Measurements from ENCODE around the gene ALDOA. TPM values are rescaled to one million over a fixed set of nuclear protein-coding genes. Genes with fewer than 3 reads are reported as not detected.
"Not testable (repeated sequence)": the region's sequence is repeated elsewhere in the genome, so short reads cannot be mapped to it uniquely, and the experiment has no call there.

The ALDOA gene
- total RNA-seq, 6 donors from 2014 or later, result 303 to 964 (median 731) TPM

- Histone ChIP-seq H3K9me3 (no peaks in the 10 kb centered on the region), H3K36me3 (no peaks in the 10 kb centered on the region), H3K27me3 (no peaks in the 10 kb centered on the region), H3K4me3 (no peak overlapping the region), H3K4me1 (no peaks in the 10 kb centered on the region), H3K27ac (no peak overlapping the region)
- 45 to 61% methylated on average over 5 of the region's 5 CpGs for WGBS, 2 donors
- no peak for ATAC-seq (ENCODE audit: low FRiP score in 2 of 2)
- DNase-seq, result no peak
- no peak for TF ChIP-seq POLR2AphosphoS5 (IDR thresholded peaks at IDR 0.05)
- no peak for TF ChIP-seq CTCF (IDR thresholded peaks at IDR 0.05)
- TF ChIP-seq POLR2A (IDR thresholded peaks at IDR 0.05), result no peak
- TF ChIP-seq EP300 (IDR thresholded peaks at IDR 0.05), result no peak
Observed at GRCh38 chr16:30040221-30040620, 25.3 kb upstream of the ALDOA start.

DNA sequence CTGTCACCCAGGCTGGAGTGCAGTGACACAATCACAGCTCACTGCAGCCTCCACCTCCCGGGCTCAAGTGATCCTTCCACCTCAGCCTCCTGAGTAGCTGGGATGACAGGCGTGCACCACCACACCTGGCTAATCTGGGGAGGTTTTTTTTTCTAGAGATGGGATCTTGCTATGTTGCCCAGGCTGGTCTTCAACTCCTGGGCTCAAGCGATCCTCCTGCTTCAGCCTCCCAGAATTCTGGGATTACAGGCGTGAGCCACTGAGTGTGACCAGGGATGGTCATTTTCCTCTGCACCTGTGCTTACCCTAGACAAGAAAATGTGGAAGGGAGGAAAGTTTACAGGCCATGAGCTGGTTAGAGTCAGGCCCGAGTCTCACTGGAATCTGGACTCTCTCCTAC is 24.9 kb upstream of the ALDOA start:
- WGBS, 2 donors, result 77 to 83% methylated on average over 5 of the region's 5 CpGs
- not testable (repeated sequence) for H3K27ac ChIP-seq; H3K4me3 ChIP-seq; H3K36me3 ChIP-seq; H3K4me1 ChIP-seq; DNase-seq; ATAC-seq (ENCODE audit: low FRiP score in 2 of 2); H3K27me3 ChIP-seq; H3K9me3 ChIP-seq

DNA sequence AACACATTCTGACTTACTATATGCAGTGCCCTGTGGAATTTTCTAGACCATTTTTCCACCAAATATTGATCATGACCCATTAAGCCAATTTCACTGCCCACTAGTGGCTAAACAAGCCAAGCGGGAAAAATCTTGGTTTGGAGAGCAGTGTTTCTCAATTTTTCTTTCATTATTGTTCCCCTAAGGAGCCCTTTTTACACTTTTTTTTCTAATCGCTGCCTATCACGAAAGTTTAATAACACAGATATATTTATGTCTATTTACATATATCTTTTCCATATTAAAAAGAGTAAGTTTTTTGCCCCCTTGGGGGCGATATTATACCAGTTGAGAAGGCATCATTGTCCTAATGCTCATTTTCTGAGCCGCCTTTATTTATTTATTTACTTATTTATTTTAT is 23.7 kb upstream of the ALDOA start:
- 21 to 25% methylated on average over 5 of the region's 5 CpGs for WGBS, 2 donors

DNA sequence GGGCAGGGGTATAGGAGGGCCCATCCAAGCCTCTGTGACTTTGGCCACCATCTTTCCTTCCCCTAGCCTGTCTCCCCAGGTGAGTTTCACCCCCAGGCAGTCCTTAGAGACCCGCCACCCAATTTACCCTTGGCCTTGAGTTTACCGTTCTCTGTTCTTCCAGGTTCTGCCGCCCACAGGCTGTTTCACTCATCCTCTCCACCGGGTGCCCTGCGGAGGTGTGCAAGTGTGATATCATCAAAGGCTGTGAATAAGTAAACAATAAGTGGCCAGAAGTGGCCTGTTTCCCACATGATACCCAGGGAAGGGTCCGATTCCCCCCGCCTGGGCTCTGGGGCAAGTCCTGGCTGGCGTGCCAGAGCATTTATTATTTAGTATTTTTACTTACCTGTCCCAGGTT is 19.4 kb upstream of the ALDOA start:
- no peak for TF ChIP-seq EP300 (IDR thresholded peaks at IDR 0.05)
- TF ChIP-seq POLR2AphosphoS5 (IDR thresholded peaks at IDR 0.05), result no peak
- no peak for TF ChIP-seq POLR2A (IDR thresholded peaks at IDR 0.05)
- TF ChIP-seq CTCF (IDR thresholded peaks at IDR 0.05), result no peak
- 60 to 65% methylated on average over 6 to 8 of the region's 8 CpGs for WGBS, 2 donors
- no peaks in the 10 kb centered on the region for H3K36me3 ChIP-seq
- no peaks in the 10 kb centered on the region for H3K9me3 ChIP-seq
- H3K27ac ChIP-seq, result no peak overlapping the region
- H3K27me3 ChIP-seq, result no peaks in the 10 kb centered on the region
- H3K4me3 ChIP-seq, result no peak overlapping the region
- no peaks in the 10 kb centered on the region for H3K4me1 ChIP-seq
- ATAC-seq (ENCODE audit: low FRiP score in 2 of 2) (no peak), DNase-seq (no peak)

More for the DNA sequence above, 23.7 kb upstream of the ALDOA start:
- H3K27ac ChIP-seq, result no peak overlapping the region
- no peaks in the 10 kb centered on the region for H3K4me1 ChIP-seq
- H3K27me3 ChIP-seq, result no peaks in the 10 kb centered on the region
- H3K4me3 ChIP-seq, result no peak overlapping the region
- no peak for ATAC-seq (ENCODE audit: low FRiP score in 2 of 2)
- TF ChIP-seq POLR2A (IDR thresholded peaks at IDR 0.05), result no peak
- TF ChIP-seq CTCF (IDR thresholded peaks at IDR 0.05), result peak in 3 of 6 experiments; percentile 24 to 36 (median 30)
- H3K36me3 ChIP-seq, result no peaks in the 10 kb centered on the region
- no peak for DNase-seq
- H3K9me3 ChIP-seq, result no peaks in the 10 kb centered on the region

DNA sequence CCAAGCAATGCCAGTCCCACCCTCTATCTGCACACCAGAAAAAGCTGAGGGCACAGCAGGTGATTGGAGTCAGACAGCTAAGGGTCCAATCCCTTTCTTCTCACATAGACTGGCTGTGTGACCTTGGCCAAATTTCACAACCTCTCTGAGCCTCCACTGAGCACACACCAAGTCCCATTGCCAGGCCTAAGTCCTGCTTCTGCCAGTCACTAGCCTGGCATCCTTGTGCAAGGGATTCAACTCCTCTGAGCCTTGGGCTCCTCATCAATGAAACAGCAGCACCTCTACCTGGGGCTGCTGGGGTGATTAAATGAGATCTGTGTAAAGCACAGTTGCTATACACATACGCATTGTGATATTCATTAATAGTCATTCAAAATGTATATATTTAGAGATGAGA is 19.0 kb upstream of the ALDOA start:
- no peaks in the 10 kb centered on the region for H3K36me3 ChIP-seq
- 95 to 100% methylated on average over 1 of the region's 1 CpG for WGBS, 2 donors
- no peaks in the 10 kb centered on the region for H3K9me3 ChIP-seq
- ATAC-seq (ENCODE audit: low FRiP score in 2 of 2) (no peak), DNase-seq (no peak)
- H3K4me1 ChIP-seq, result no peaks in the 10 kb centered on the region
- no peaks in the 10 kb centered on the region for H3K27me3 ChIP-seq
- H3K4me3 ChIP-seq, result no peak overlapping the region
- TF ChIP-seq CTCF (IDR thresholded peaks at IDR 0.05) (no peak), EP300 (IDR thresholded peaks at IDR 0.05) (no peak), POLR2AphosphoS5 (IDR thresholded peaks at IDR 0.05) (no peak), POLR2A (IDR thresholded peaks at IDR 0.05) (no peak)
- H3K27ac ChIP-seq, result no peak overlapping the region
